Heart left ventricle (tissue), 13 donors: Measurements from ENCODE around the gene KISS1R.

Experiments
- POLR2A ChIP-seq, 2 donors: fragments of 450-650 bp; IDR thresholded peaks; one replicate each; pipeline ENCODE4 v1.6.1; 2017; ENCODE audit warnings: antibody characterized with exemption in 2 of 2, mild to moderate bottlenecking in 2 of 2, moderate library complexity in 2 of 2
- TF ChIP-seq, protein P1 (sequence below), 12 donors: fragments of 200-600 bp; sonication (generic) in 4 of 12; IDR thresholded peaks; one replicate each; pipeline versions ENCODE4 v1.5.0 to v1.8.0; 2018 to 2022; ENCODE audit warnings: antibody characterized with exemption in 12 of 12, mild to moderate bottlenecking in 5 of 12
- donor health status: ischemic (EF 13 %, LVEDD 7.1; RV severe dilation, severe dysfunction).
- donor health status: DM: no; HTN: yes; CAD: no.
- donor health status: DM: no; HTN: no; CAD: no.
- donor health status: ischemic (EF 25% LVEDD 6.9; RV normal size, moderate dysfunction).
- donor health status: ischemic (EF 25% LVEDD 5.7; RV mildly dilated, moderate dysfunction).
- donor health status: ischemic (EF 35%, LVEDD 5.7; RV mildly dilated, moderate dysfunction).
- donor health status: nonischemic (EF 11% LVEDD 7.7; RV severe dilation, severe dysfunction).
- donor health status: DM: yes; HTN: yes; CAD: no.
- donor health status: PGD.
- donor health status: ischemic (EF 29% LVEDD 5.4; RV normal size, mild dysfunction).
- donor health status: nonischemic (EF 23%, LVEDD 6.1; RV moderate dilation, normal function).

DNA sequence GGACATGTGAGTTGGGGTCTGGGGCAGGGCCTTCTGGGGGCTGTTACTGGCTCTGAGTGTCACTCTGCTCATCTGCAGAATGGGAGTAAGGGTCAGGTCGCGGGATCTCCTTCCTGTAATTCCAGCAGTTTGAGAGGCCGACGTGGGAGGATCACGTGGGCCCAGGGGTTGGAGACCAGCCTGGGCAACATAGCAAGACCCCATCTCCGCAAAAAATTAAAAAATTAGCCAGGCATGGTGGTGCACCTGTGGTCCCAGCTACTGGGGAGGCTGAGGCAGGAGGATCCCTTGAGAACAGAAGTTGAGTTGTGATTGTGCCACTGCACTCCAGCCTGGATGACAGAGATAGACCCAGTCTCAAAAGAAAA is 12.7 kb downstream of the KISS1R start:
- no peak for TF ChIP-seq POLR2A (IDR thresholded peaks at IDR 0.05)
- TF ChIP-seq, protein P1, sequence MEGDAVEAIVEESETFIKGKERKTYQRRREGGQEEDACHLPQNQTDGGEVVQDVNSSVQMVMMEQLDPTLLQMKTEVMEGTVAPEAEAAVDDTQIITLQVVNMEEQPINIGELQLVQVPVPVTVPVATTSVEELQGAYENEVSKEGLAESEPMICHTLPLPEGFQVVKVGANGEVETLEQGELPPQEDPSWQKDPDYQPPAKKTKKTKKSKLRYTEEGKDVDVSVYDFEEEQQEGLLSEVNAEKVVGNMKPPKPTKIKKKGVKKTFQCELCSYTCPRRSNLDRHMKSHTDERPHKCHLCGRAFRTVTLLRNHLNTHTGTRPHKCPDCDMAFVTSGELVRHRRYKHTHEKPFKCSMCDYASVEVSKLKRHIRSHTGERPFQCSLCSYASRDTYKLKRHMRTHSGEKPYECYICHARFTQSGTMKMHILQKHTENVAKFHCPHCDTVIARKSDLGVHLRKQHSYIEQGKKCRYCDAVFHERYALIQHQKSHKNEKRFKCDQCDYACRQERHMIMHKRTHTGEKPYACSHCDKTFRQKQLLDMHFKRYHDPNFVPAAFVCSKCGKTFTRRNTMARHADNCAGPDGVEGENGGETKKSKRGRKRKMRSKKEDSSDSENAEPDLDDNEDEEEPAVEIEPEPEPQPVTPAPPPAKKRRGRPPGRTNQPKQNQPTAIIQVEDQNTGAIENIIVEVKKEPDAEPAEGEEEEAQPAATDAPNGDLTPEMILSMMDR (IDR thresholded peaks at IDR 0.05), result no peak
